Adrenal gland (tissue), 12 donors: Measurements from ENCODE around the gene PKP2. TPM values are rescaled to one million over a fixed set of nuclear protein-coding genes. Genes with fewer than 3 reads are reported as not detected.
"Not testable (repeated sequence)": the region's sequence is repeated elsewhere in the genome, so short reads cannot be mapped to it uniquely, and the experiment has no call there.

ENCODE experiments used
- DNase-seq, 7 donors: peaks; one replicate each; pipeline ENCODE4 v3.0.0-alpha.2; 2019 to 2020
- H3K27ac ChIP-seq, 5 donors: fragments of 200-600 bp; sonication (generic) in 4 of 5; 1 replicate in 3 of 5; 2 replicates in 2 of 5; pipeline versions ENCODE4 v1.5.1 to v1.8.0; 2016 to 2020; ENCODE audit warnings: mild to moderate bottlenecking in 1 of 5
- H3K27me3 ChIP-seq: fragments of 200-600 bp; 2 replicates; pipeline ENCODE4 v1.8.0; 2021
- H3K36me3 ChIP-seq, 2 donors: fragments of 200-600 bp; replicated peaks in 1 of 2; 1 replicate in 1 of 2; 2 replicates in 1 of 2; pipeline versions ENCODE4 v1.5.1 to v1.8.0; 2018 to 2022
- H3K4me1 ChIP-seq, 2 donors: fragments of 200-600 bp; replicated peaks in 1 of 2; 1 replicate in 1 of 2; 2 replicates in 1 of 2; pipeline versions ENCODE4 v1.5.1 to v1.8.0; 2018 to 2021
- H3K4me3 ChIP-seq, 4 donors: fragments of 200-600 bp; sonication (generic) in 3 of 4; one replicate each; pipeline ENCODE4 v1.5.1; 2016 to 2018
- H3K9me3 ChIP-seq, 3 donors: fragments of 200-600 bp; sonication (generic) in 1 of 3; replicated peaks in 1 of 3; 1 replicate in 2 of 3; 2 replicates in 1 of 3; pipeline versions ENCODE4 v1.5.1 to v1.8.0; 2016 to 2021
- POLR2A ChIP-seq, 2 donors: fragments of 450-650 bp; IDR thresholded peaks; one replicate each; pipeline ENCODE4 v1.6.1; 2017; ENCODE audit warnings: antibody characterized with exemption in 2 of 2, mild to moderate bottlenecking in 2 of 2, moderate library complexity in 1 of 2
- WGBS, 4 donors: extraction: QIAGEN DNeasy Blood & Tissue Kit in 2 of 4; methylation state at CpG; one replicate each; pipeline versions ENCODE4 v1.1.5 to v1.1.7; 2013 to 2017; 5-methylcytosine and 5-hydroxymethylcytosine counted together
- intact Hi-C, 2 donors: fragments of 100-400 bp; cut with DNase I; formaldehyde crosslinking; loops; one replicate each; pipeline versions ENCODE4 v1.14.1 to v1.15.0; 2022 to 2023
- polyA plus RNA-seq, 3 donors: library from polyadenylated mRNA; stranded (reverse); fragments of 200-250 nt in 2 of 3; fragments of 350-450 nt in 1 of 3; fragmentation: Illumina TruSeq in 1 of 3; extraction: RNeasy Lipid Tissue Mini Kit (QIAGEN cat#74804) in 1 of 3; gene quantifications; one replicate each; pipeline ENCODE4 v1.2.3, GENCODE V29; 2013 to 2014
- total RNA-seq, 9 donors: library from RNA; depleted of rRNA in 4 of 9; stranded (reverse); fragments of >200 nt in 4 of 9; fragments of 120-200 nt in 1 of 9; fragmentation: NEBNext Ultra II Directional in 1 of 9; extraction: Animal tissue kit (Norgen Biotek cat#: 25700) in 1 of 9; gene quantifications; one replicate each; pipeline versions ENCODE4 v1.1.0 to v1.2.4, GENCODE V29; 2013 to 2023
- TF ChIP-seq, protein P1 (sequence below), 6 experiments: fragments of 450-650 bp in 4 of 6; fragments of 200-600 bp in 2 of 6; sonication (generic) in 1 of 6; IDR thresholded peaks; 1 replicate in 5 of 6; 2 replicates in 1 of 6; pipeline versions ENCODE4 v1.5.1 to v1.8.0; 2016 to 2021; ENCODE audit warnings: antibody characterized with exemption in 6 of 6, mild to moderate bottlenecking in 2 of 6, moderate library complexity in 1 of 6
- donor health status: healthy with polysubstance abuse.
- donor health status: Bipolar disorder and iron deficiency.
- donor health status: DM: yes; HTN: yes; CAD: no.
- donor health status: DM: no; HTN: no; CAD: no.
- donor health status: DM: no; HTN: no; CAD: no.
- donor health status: DM: yes; HTN: yes; CAD: no.

The PKP2 gene
- total and polyA plus RNA-seq, 12 donors = 0.36 to 3.3 (median 1.2) TPM

DNA sequence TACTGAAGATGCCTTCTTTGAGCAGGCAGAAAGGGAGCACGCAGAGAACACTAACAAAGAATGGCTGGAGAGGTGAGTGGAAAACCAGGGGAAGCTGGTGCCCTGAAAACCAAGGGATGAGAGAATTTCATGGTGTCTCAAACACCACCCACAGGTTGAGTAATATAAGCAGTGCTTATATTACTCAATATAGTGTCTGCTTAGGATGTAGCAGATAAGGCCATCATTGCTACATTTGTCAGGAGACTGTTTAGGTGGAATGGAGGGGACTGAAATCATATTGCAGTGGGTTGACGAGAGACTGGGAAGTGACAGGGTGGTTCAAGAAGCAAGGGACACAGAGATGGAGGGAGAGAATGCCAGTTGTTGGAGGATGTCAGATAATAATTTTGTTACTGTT lies 20.6 kb downstream of the PKP2 start:
- H3K4me1 ChIP-seq = no peaks in the 10 kb centered on the region
- no peaks in the 10 kb centered on the region for H3K36me3 ChIP-seq
- no peak for DNase-seq
- TF ChIP-seq, protein P1, sequence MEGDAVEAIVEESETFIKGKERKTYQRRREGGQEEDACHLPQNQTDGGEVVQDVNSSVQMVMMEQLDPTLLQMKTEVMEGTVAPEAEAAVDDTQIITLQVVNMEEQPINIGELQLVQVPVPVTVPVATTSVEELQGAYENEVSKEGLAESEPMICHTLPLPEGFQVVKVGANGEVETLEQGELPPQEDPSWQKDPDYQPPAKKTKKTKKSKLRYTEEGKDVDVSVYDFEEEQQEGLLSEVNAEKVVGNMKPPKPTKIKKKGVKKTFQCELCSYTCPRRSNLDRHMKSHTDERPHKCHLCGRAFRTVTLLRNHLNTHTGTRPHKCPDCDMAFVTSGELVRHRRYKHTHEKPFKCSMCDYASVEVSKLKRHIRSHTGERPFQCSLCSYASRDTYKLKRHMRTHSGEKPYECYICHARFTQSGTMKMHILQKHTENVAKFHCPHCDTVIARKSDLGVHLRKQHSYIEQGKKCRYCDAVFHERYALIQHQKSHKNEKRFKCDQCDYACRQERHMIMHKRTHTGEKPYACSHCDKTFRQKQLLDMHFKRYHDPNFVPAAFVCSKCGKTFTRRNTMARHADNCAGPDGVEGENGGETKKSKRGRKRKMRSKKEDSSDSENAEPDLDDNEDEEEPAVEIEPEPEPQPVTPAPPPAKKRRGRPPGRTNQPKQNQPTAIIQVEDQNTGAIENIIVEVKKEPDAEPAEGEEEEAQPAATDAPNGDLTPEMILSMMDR (IDR thresholded peaks at IDR 0.05) = no peak
- no peak for TF ChIP-seq POLR2A (IDR thresholded peaks at IDR 0.05)
- H3K9me3 ChIP-seq = no peaks in the 10 kb centered on the region
- H3K27me3 ChIP-seq = no peaks in the 10 kb centered on the region
- intact Hi-C loops = no loop called here
- no peak overlapping the region for H3K27ac ChIP-seq
- H3K4me3 ChIP-seq = no peak overlapping the region
- 79 to 87% (median 80%) methylated on average over 2 of the region's 2 CpGs for WGBS, 4 donors

DNA sequence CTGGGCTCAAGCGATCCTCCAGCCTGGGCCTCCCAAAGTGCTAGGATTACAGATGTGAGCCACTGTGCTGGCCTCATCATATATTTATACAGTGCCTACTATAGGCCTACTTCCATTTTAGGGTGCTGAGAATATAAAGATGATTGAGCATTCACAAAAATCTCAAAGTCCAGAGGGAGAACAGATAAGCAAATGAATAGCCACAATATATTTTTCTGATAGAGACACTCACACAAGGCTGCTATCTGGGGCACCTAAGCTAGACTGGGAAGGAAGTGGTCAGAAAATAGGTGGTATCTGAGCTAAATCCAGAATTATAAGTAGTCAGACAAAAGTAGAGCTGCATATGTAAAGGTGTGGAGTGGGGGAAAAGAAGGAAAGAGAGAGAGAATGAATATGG lies 21.6 kb downstream of the PKP2 start:
- Histone ChIP-seq H3K27me3 (no peaks in the 10 kb centered on the region), H3K9me3 (no peaks in the 10 kb centered on the region), H3K27ac (no peak overlapping the region), H3K4me3 (no peak overlapping the region), H3K36me3 (no peaks in the 10 kb centered on the region), H3K4me1 (no peaks in the 10 kb centered on the region)
- intact Hi-C loops = no loop called here
- 88 to 100% (median 93%) methylated on average over 1 of the region's 1 CpG for WGBS, 4 donors
- no peak for TF ChIP-seq POLR2A (IDR thresholded peaks at IDR 0.05)
- TF ChIP-seq, protein P1 (IDR thresholded peaks at IDR 0.05) = no peak
- DNase-seq = no peak

DNA sequence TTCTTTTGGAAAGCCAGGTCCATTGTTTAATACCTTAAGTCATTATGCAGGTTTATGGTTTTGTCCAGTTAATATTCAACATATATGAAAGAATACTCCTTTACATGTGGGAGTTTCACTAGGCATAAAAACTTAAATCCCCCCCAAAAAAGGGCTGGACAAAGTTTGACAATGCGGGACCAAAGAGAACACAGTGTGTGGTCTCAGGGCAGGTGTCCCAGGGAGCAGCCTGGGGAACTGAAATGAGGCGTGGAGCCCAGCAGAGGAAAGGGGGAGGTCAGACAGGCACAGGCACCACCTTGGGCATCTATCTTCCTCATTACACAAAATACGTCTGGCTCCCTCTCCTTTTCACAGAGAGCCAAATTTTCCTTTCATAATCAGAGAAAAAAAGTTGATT lies 22.5 kb downstream of the PKP2 start:
- Histone ChIP-seq H3K27me3 (no peaks in the 10 kb centered on the region), H3K9me3 (no peaks in the 10 kb centered on the region), H3K36me3 (no peaks in the 10 kb centered on the region), H3K27ac (no peak overlapping the region), H3K4me1 (no peaks in the 10 kb centered on the region), H3K4me3 (no peak overlapping the region)
- TF ChIP-seq, protein P1 (IDR thresholded peaks at IDR 0.05) = no peak
- no peak for TF ChIP-seq POLR2A (IDR thresholded peaks at IDR 0.05)
- DNase-seq = no peak
- 62 to 76% (median 70%) methylated on average over 3 of the region's 3 CpGs for WGBS, 4 donors
- intact Hi-C loops = no loop called here

DNA sequence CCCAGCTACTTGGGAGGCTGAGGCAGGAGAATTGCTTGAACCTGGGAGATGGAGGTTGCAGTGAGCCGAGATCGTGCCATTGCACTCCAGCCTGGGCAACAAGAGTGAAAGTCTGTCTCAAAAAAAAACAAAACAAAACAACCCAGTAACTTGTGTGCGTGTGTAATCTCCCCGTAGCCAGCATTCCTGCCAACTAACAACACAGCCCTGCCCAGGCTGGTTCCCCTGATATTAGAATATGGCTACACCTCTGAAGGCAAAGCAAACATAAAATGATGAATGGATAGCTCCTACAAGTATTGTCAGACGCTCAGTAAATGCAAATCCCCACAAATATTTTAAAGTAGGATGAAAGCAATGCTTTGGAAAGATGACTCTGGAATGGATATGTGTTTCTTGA lies 24.2 kb downstream of the PKP2 start:
- DNase-seq, H3K36me3 ChIP-seq, H3K9me3 ChIP-seq, H3K4me3 ChIP-seq, H3K27ac ChIP-seq, H3K4me1 ChIP-seq, H3K27me3 ChIP-seq, intact Hi-C loops: not testable (repeated sequence)
- 64 to 80% (median 67%) methylated on average over 5 of the region's 5 CpGs for WGBS, 4 donors

DNA sequence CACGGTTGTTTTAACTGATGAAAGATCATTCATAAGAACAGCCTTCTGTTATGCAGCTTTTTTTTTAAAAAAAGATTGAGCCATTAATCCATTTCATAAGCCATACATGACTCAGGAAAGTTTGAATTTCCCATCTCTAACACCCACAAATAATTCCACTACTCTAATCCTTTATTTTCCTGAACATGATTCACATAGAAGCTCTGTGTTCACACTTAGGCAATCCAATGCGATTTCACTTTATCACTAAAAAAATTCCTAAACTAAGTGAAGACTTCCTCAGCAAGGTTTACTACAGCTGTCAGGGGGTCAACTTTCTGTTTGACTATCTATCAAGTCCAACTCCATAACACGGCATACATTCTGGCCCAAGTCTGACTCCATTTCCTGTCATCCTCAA lies 25.9 kb downstream of the PKP2 start:
- DNase-seq = no peak
- no peaks in the 10 kb centered on the region for H3K27me3 ChIP-seq
- intact Hi-C loops = no loop called here
- H3K9me3 ChIP-seq = no peaks in the 10 kb centered on the region
- H3K36me3 ChIP-seq = no peaks in the 10 kb centered on the region
- TF ChIP-seq, protein P1 (IDR thresholded peaks at IDR 0.05) = no peak
- TF ChIP-seq POLR2A (IDR thresholded peaks at IDR 0.05) = no peak
- H3K4me3 ChIP-seq = no peak overlapping the region
- H3K27ac ChIP-seq = no peak overlapping the region
- H3K4me1 ChIP-seq = no peaks in the 10 kb centered on the region
- WGBS, 4 donors = 58 to 73% (median 65%) methylated on average over 3 of the region's 3 CpGs
